GM19372 (cell line): ENCODE data around the gene HPSE2.

ENCODE experiments used
- ATAC-seq: cut with Tn5 transposase; IDR thresholded peaks from one replicate; pipeline ENCODE4 v1.9.1; 2021; ENCODE audit warnings: mild to moderate bottlenecking, low read depth, moderate library complexity; ENCODE audit not compliant: unreplicated experiment

Gene HPSE2

DNA sequence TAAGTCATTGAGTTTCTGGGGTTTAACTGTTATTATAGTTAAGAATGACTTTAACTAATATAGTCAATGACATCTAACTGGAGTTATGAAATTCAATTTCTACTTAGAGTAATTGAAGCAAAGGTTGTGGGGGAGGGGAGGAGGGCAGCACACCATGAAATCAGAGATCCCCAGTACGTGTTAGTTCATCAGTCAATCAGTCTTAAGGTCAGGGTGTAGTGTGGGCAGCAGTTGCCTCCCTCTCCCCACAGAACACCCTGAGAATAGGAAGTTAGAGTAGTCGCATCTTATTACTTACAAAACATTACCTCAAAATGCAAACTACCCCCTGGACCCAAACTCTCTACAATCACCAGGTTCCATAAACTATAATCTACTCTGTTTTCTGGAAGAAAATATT lies 781.9 kb downstream of the HPSE2 start:
- ATAC-seq = no peak

GRCh38 chr10:98450618-98451017 lies 785.0 kb downstream of the HPSE2 start:
- ATAC-seq = no peak

- no peak for ATAC-seq
These were observed 786.4 kb downstream of the HPSE2 start for GRCh38 chr10:98449287-98449686.

- peak; percentile 80 for ATAC-seq
These were observed 788.9 kb downstream of the HPSE2 start, which contains the start of gene HPS1 for GRCh38 chr10:98446661-98447221. Gene HPS1, minus strand, starts transcription at chr10:98446935. Its CDS starts 3,695 bp downstream, at chr10:98443240.

GRCh38 chr10:98446151-98446660 lies 789.4 kb downstream of the HPSE2 start:
- peak; percentile 20 for ATAC-seq

DNA sequence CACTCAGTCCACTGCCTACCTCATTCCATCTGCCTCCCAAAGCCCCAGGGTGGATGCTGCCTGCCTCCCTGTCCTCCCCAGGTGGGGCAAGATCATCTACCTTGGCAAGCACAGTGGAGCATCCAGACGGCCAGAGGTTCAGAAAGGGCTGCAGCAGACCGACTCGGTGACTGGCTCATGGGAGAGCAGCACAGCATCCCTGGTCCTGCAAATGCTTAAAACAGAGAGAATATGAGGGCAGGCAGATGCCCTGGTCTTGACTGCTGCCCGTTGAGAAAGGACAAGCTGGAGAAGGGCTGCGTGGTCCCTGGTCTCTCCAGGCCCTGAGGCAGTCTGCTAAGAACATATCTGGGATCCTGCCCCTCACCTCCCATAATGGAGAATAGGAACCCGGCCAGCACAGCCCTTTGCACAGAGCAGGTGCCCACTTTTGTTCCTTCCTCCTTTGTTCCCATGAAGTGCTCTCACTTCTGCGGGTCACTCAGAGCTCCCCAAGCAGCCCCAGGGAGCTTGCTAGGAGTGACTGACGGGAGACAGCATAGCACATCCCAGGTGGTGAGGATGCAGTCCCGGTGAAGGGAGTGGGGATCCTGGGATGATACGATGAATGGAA lies 790.3 kb downstream of the HPSE2 start:
- no peak for ATAC-seq

DNA sequence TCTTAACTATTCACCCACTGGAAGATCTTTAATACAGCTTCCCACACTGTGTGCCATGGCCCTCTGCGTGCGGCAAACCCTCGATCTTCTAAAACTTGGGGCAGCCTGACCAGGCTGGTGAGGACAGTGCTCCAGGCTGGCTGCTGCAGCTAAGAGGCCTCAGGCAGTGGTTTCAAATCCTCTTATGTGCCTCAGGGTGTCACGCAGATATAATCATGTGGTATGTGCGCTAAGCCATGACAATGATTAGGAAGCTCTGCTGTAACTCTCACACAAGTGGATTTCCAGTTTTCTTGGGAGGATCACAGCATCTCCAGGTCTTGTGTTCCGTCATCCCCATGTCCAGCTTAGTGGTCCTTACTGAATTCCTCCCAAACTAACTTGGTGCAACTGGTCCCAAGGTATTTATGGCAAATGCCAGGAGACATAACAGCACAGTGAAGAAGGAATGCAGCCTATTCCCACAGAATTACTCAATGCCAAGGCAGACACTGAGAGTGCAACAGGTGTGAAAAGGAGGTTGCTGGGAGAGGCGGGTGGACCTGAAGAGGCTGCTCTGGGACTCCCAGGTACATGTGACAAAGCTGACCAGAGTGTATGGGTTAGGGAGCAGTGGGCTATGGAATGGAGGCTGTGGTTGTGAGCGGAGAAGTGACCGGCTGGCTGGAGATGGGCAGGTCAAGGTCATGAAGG lies 791.2 kb downstream of the HPSE2 start:
- no peak for ATAC-seq

DNA sequence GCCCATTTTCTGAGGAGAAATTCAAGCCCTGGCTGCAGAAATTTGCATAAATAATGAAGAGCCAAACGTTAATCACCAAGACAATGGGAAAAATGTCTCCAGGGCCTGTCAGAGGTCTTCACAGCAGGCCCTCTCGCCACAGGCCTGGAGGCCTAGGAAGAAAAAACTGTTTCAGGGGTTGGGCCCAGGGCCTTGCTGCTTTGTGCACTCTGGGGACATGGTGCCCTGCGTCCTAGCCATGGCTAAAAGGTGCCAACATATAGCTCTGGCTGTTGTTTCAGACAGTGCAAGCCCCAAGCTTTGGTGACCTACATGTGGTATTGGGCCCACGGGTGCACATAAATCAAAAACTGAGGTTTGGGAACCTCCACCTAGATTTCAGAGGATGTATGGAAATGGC lies 796.9 kb downstream of the HPSE2 start:
- no peak for ATAC-seq

DNA sequence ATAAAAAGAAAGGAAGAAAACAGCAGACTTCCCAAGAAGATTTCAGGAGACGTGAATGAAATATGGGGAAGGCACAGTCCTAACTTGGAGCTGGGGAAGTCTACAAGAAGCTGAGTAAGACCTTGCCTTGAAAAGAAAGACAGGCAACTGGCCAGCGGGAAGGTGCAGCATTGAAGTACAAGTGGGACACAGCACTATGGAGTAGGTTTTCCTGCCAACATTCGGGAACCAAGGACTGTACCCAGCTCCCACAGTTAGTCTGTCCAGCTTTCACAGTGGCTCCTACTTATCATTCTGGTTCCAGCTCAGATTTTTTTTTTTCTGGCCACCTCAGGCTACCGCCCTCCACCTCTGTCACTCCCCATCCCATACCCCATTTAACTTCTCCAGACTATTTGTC lies 798.9 kb downstream of the HPSE2 start:
- no peak for ATAC-seq

GRCh38 chr10:98435178-98435577 lies 800.5 kb downstream of the HPSE2 start:
- no peak for ATAC-seq

GRCh38 chr10:98433881-98434732 lies 801.5 kb downstream of the HPSE2 start:
- no peak for ATAC-seq

GRCh38 chr10:98433371-98433770 lies 802.3 kb downstream of the HPSE2 start:
- no peak for ATAC-seq

DNA sequence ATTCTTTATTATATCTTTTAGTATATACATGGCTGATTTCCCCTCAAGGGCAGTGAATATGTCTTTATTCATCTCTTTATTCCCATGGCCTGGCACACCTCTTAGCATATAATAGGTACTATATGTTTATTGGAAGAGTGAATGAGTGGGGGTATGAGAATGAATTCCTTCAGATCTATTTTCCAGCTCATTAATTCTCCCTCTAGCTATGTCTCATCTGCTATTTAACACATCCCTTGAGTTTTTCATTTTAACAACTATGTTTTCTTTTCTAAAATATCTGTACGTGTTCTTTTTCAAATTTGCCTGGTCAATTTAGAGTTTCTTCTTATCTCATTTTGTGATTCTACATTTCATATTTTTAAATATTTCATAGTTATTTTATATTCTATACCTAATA lies 803.3 kb downstream of the HPSE2 start:
- no peak for ATAC-seq

DNA sequence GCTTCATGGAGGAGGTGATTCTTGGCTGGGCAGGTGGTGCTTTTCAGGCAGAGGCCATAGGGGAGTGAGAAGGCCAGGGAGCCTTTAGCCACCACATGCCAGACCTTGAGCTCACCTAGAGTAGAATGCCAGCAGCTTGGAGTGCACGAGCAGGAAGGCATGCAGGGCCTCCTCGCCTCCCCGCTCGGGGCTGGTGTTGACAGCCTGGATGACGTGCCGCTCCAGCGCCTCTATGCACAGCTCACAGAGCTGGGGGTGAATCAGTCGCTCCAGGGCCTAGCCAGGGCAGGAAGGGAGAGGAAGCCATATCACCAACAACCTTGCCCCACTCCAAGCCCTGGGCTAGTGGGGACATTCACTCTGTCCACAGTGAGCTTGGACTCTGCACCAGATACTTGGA lies 804.6 kb downstream of the HPSE2 start:
- ATAC-seq = no peak

GRCh38 chr10:98430427-98430826 lies 805.2 kb downstream of the HPSE2 start:
- ATAC-seq = no peak

DNA sequence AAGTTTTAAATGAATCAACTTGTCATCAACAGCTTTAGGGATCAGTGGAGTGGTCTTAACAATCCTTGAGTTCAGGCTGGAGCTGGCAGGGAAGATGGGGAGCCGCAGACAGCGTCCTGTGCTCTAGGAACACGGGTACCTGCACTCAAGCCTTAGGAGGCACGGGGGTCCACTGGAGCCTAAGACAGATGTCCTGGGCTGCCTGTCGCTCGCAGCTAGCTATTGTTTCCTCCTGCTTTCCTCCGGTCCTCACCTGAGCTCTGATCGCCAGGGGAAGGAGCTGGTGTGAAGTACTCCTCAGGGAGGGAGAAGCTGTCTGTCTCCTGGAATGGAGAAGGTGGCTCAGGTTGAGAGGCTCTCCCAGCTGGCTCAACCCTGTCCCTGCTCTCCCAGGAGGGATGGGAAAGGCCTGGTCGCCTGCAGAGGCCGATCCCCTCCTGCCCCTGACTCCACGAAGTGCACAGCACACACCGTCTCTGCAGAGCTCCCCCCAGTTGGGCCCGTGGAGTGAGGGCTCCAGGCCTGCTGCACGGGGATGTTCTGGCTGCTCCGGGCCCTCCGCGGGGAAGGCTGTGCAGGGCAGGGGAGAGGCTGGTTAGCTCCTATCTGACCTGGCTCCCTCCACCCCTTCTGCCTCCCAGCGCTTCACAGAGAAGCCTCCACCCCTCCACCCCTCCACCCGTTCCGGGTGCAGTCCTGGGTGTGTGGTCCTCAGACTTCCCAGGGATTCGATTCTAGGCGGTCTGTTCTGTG lies 806.2 kb downstream of the HPSE2 start:
- ATAC-seq = no peak

DNA sequence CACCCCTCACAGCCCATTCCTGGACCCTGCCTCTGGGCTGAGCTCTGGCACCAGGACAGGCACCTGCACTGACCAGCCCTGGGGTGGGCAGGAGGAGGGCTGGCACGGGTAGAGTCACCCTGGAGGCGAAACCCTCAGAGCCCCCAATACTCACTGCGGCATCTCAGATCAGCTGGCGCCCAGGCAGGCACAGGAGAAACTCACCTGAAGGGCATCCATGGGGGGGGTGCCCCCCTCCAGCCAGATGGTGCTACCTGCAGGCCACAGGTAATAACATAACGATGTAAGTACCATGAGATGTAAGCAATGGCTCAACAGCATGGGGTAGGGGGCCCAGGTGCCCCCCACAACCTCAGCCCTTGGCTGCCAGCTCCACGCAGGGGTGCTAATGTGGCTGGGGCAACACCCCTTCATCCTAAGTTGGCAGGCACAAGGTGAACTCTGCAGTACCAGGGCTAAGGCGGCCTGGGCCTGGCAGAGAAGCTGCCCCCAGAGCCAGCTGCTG lies 808.6 kb downstream of the HPSE2 start:
- no peak for ATAC-seq

DNA sequence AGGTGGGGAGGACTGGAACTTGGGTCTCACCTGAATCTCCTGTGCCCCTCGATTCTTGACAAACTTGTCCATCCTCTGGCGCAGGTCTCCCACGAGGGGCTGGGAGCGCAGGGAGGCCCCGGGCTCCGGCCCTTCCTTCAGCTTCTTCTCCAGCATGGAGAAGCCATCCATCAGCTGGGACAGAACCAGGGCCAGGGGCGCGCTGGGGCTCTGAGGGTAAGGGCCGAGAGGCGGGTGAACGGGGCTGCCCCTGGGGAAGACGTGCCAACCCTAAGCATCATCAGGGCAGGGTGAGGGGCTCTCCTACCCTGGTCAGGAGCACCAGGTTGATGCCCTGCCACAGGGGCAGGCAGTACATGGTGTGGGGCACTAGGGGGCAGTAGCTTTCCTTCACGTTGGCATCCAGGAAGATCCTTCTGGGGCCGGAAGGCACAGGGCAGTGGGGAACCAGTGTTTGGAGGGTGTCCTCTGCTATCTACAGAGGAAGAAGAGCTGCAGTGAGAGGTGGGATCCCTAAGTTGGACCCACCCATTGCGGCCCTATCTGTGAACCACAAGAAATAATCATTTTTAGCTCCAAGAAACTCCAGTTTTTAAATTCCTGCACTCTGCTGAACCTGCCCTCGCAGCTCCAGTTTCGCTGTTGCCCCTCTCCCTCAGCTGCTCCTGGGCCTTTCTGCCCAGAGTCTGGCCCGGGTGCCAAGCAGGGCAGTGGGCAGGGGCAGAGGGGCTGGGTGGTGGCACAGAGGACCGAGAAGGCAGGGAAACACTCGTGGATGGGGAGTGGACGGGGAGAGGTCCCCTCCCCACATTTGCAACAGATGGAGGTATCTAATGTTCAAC lies 809.9 kb downstream of the HPSE2 start:
- ATAC-seq = peak; percentile 63
